GM23338 (cell line): Measurements from ENCODE around the gene MTHFD1L. TPM values are rescaled to one million over a fixed set of nuclear protein-coding genes. Genes with fewer than 3 reads are reported as not detected.

Experiments
- ATAC-seq: fragments of 200-7000 bp; cut with Tn5 transposase; 3 replicates; pipeline ENCODE4 v1.9.1; 2020
- DNase-seq: peaks from one replicate; pipeline ENCODE4 v3.0.0-alpha.2; 2015; ENCODE audit warnings: low spot score
- H2AFZ ChIP-seq: fragments of 200-600 bp; sonication (generic); 2 replicates; pipeline ENCODE4 v1.8.0; 2016; ENCODE audit warnings: antibody characterized with exemption, mild to moderate bottlenecking, moderate library complexity
- H3F3A ChIP-seq: fragments of 200-600 bp; sonication (generic); replicated peaks from 2 replicates; pipeline ENCODE4 v1.8.0; 2017; ENCODE audit warnings: antibody characterized with exemption, mixed run types, low read depth
- H3K27ac ChIP-seq: fragments of 200-600 bp; sonication (generic); 2 replicates; pipeline ENCODE4 v1.6.1; 2016; ENCODE audit warnings: low read depth
- H3K27me3 ChIP-seq: fragments of 200-600 bp; sonication (generic); 2 replicates; pipeline ENCODE4 v1.8.0; 2016; ENCODE audit warnings: mild to moderate bottlenecking, mixed run types, moderate library complexity; ENCODE audit not compliant: insufficient read depth
- H3K36me3 ChIP-seq: fragments of 200-600 bp; sonication (generic); 2 replicates; pipeline ENCODE4 v1.8.0; 2016; ENCODE audit warnings: mild to moderate bottlenecking; ENCODE audit not compliant: insufficient read depth
- H3K4me1 ChIP-seq: fragments of 200-600 bp; sonication (generic); 2 replicates; pipeline ENCODE4 v1.8.0; 2016; ENCODE audit warnings: mild to moderate bottlenecking, moderate library complexity; ENCODE audit not compliant: insufficient read depth
- H3K4me2 ChIP-seq: fragments of 200-600 bp; sonication (generic); 2 replicates; pipeline ENCODE4 v1.7.1; 2017; ENCODE audit warnings: mixed run types
- H3K4me3 ChIP-seq: fragments of 200-600 bp; sonication (generic); 2 replicates; pipeline ENCODE4 v1.6.1; 2016; ENCODE audit warnings: mixed run types
- H3K79me2 ChIP-seq: fragments of 200-600 bp; sonication (generic); replicated peaks from 2 replicates; pipeline ENCODE4 v1.8.0; 2017; ENCODE audit warnings: mild to moderate bottlenecking; ENCODE audit not compliant: insufficient read depth
- H3K9me2 ChIP-seq: fragments of 200-600 bp; sonication (generic); 2 replicates; pipeline ENCODE4 v1.8.0; 2017; ENCODE audit not compliant: insufficient read depth
- H4K20me1 ChIP-seq: fragments of 200-600 bp; sonication (generic); replicated peaks from 2 replicates; pipeline ENCODE4 v1.8.0; 2017; ENCODE audit warnings: mild to moderate bottlenecking; ENCODE audit not compliant: insufficient read depth
- H3K27ac Mint-ChIP-seq: 2 replicates; pipeline ENCODE4 v1.8.0; 2020; ENCODE audit warnings: inconsistent platforms, mild to moderate bottlenecking, moderate library complexity, mixed read lengths
- H3K27me3 Mint-ChIP-seq: 3 replicates; pipeline ENCODE4 v1.8.0; 2022; ENCODE audit warnings: low read depth, mild to moderate bottlenecking, moderate library complexity, mixed read lengths, inconsistent platforms; ENCODE audit not compliant: insufficient read depth, poor library complexity
- H3K36me3 Mint-ChIP-seq: 3 replicates; pipeline ENCODE4 v1.8.0; 2021; ENCODE audit warnings: low read depth, mild to moderate bottlenecking, inconsistent platforms, moderate library complexity, mixed read lengths
- H3K4me1 Mint-ChIP-seq: 3 replicates; pipeline ENCODE4 v1.8.0; 2020; ENCODE audit warnings: mild to moderate bottlenecking, inconsistent platforms, mixed read lengths
- H3K4me3 Mint-ChIP-seq: 3 replicates; pipeline ENCODE4 v1.8.0; 2021; ENCODE audit warnings: moderate library complexity, mild to moderate bottlenecking, inconsistent platforms, mixed read lengths
- H3K9me3 Mint-ChIP-seq: 3 replicates; pipeline ENCODE4 v1.8.0; 2020; ENCODE audit warnings: moderate library complexity, mild to moderate bottlenecking, inconsistent platforms, mixed read lengths
- CREB1 ChIP-seq: fragments of 250-450 bp; sonication (Bioruptor Pico); IDR thresholded peaks from 2 replicates; pipeline ENCODE4 v1.5.0; 2020; ENCODE audit warnings: low read depth, mild to moderate bottlenecking, moderate library complexity
- CTCF ChIP-seq, 2 experiments: fragments of 200-600 bp in 1 of 2; sonication (generic) in 1 of 2; conservative IDR thresholded peaks; 2 replicates each; pipeline versions ENCODE4 v1.5.1 to v1.6.1; 2016 to 2017; ENCODE audit warnings: antibody characterized with exemption in 2 of 2, low read depth in 2 of 2, mild to moderate bottlenecking in 2 of 2, moderate library complexity in 1 of 2
- ETS1 ChIP-seq: IDR thresholded peaks from 2 replicates; pipeline ENCODE4 v1.6.1; 2016; ENCODE audit warnings: antibody characterized with exemption
- EZH2 ChIP-seq: fragments of 200-600 bp; sonication (generic); IDR thresholded peaks from one replicate; pipeline ENCODE4 v1.8.0; 2017; ENCODE audit warnings: antibody characterized with exemption, mild to moderate bottlenecking, low read depth; ENCODE audit not compliant: unreplicated experiment
- EZH2phosphoT487 ChIP-seq: fragments of 200-600 bp; sonication (generic); IDR thresholded peaks from one replicate; pipeline ENCODE4 v1.8.1; 2018; ENCODE audit warnings: antibody characterized with exemption; ENCODE audit not compliant: unreplicated experiment
- JUNB ChIP-seq: IDR thresholded peaks from one replicate; pipeline ENCODE4 v1.6.1; 2016; ENCODE audit warnings: antibody characterized with exemption; ENCODE audit not compliant: unreplicated experiment
- NANOG ChIP-seq: IDR thresholded peaks from 2 replicates; pipeline ENCODE4 v1.6.1; 2016; ENCODE audit warnings: antibody characterized with exemption, borderline replicate concordance
- POLR2AphosphoS5 ChIP-seq: IDR thresholded peaks from 2 replicates; pipeline ENCODE4 v1.6.1; 2016; ENCODE audit warnings: antibody characterized with exemption, low read depth
- STAT1 ChIP-seq: IDR thresholded peaks from one replicate; pipeline ENCODE4 v1.6.1; 2016; ENCODE audit warnings: antibody characterized with exemption; ENCODE audit not compliant: unreplicated experiment
- ZNF114 ChIP-seq: fragments of 250-450 bp; sonication (Bioruptor Pico); IDR thresholded peaks from 2 replicates; pipeline ENCODE4 v1.5.0; 2020; ENCODE audit warnings: mild to moderate bottlenecking, moderate library complexity
- ZNF331 ChIP-seq: fragments of 250-450 bp; sonication (Bioruptor Pico); IDR thresholded peaks from 2 replicates; pipeline ENCODE4 v1.5.0; 2020; ENCODE audit warnings: low read depth, mild to moderate bottlenecking, moderate library complexity
- polyA plus RNA-seq: library from polyadenylated mRNA; unstranded; fragments of >200 nt; fragmentation: Nextera tagmentation; extraction: Ambion mirVana; gene quantifications from 2 replicates; pipeline ENCODE4 v1.2.1, GENCODE V29; 2016
- total RNA-seq: library from RNA; depleted of rRNA; stranded (reverse); fragments of >200 nt; shearing (Covaris generic); gene quantifications from 2 replicates; pipeline ENCODE4 v1.2.3, GENCODE V29; 2014

Gene MTHFD1L
- total and polyA plus RNA-seq, 2 experiments from 2014 or later, result 53.2 to 66.8 TPM

GRCh38 chr6:151073146-151073545 lies 207.6 kb downstream of the MTHFD1L start (continued):
- no peak for TF ChIP-seq STAT1
- TF ChIP-seq POLR2AphosphoS5, result no peak
- no peak for TF ChIP-seq EZH2
- no peak for TF ChIP-seq ZNF114 (CRISPR knock-in tag)
- TF ChIP-seq JUNB, result no peak
- TF ChIP-seq ETS1, result no peak
- TF ChIP-seq NANOG, result no peak
- no peak for TF ChIP-seq CTCF (conservative IDR thresholded peaks at IDR 0.05; ENCODE audit: low read depth in 2 of 2)
- no peak for TF ChIP-seq ZNF331 (CRISPR knock-in tag)
- no peak for TF ChIP-seq EZH2phosphoT487
- no peak for TF ChIP-seq CREB1

- H3K9me2 ChIP-seq, result no peaks in the 10 kb centered on the region
- no peaks in the 10 kb centered on the region for H3F3A ChIP-seq
- DNase-seq, result no peak
- no peak overlapping the region for H3K4me3 Mint-ChIP-seq
- no peaks in the 10 kb centered on the region for H3K79me2 ChIP-seq
- H3K4me2 ChIP-seq, result no peak overlapping the region
- H3K4me1 ChIP-seq, result no peaks in the 10 kb centered on the region
- no peaks in the 10 kb centered on the region for H4K20me1 ChIP-seq
- no peaks in the 10 kb centered on the region for H3K36me3 ChIP-seq
- H3K36me3 Mint-ChIP-seq, result peaks cover 29% of the 10 kb centered on the region
- H3K9me3 Mint-ChIP-seq, result no peaks in the 10 kb centered on the region
- no peak for TF ChIP-seq JUNB
- no peak for TF ChIP-seq CREB1
- no peak for TF ChIP-seq ETS1
- TF ChIP-seq EZH2, result no peak
- TF ChIP-seq POLR2AphosphoS5, result no peak
- H3K4me3 ChIP-seq, result no peak overlapping the region
- H3K27ac ChIP-seq, result no peak overlapping the region
- peaks cover 3% of the 10 kb centered on the region for H3K27me3 Mint-ChIP-seq
- no peaks in the 10 kb centered on the region for H3K4me1 Mint-ChIP-seq
- H2AFZ ChIP-seq, result no peak overlapping the region
- no peak for ATAC-seq
- H3K27ac Mint-ChIP-seq, result no peak overlapping the region
- H3K27me3 ChIP-seq, result no peaks in the 10 kb centered on the region
These were observed 208.2 kb downstream of the MTHFD1L start for GRCh38 chr6:151073701-151074100.
